GM21717 (cell line): Measurements from ENCODE around the gene TEX50.
"Not testable (repeated sequence)": the region's sequence is repeated elsewhere in the genome, so short reads cannot be mapped to it uniquely, and the experiment has no call there.

Source experiments
- ATAC-seq: cut with Tn5 transposase; IDR thresholded peaks from one replicate; pipeline ENCODE4 v1.9.1; 2021; ENCODE audit warnings: mild to moderate bottlenecking, moderate library complexity; ENCODE audit not compliant: unreplicated experiment

Gene TEX50

DNA sequence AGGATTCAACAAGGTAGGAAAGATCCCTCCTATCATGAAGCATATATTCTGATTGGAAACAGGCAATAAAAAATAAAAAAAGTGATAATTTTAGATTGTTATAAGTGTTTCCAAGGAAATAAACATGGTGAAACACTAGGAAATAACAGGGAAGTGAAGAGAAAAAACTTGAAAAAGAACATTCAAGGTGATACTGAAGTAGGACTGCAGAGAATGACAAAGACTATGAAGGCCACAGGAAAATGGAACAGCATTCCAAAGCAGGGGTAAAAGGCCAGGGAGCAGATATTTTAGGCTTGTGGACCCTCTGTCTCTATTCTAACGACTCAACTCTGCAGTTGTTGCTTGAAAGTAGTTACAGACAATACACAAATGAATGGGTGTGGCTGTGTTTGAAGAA is 26.6 kb downstream of the TEX50 start:
- no peak for ATAC-seq

DNA sequence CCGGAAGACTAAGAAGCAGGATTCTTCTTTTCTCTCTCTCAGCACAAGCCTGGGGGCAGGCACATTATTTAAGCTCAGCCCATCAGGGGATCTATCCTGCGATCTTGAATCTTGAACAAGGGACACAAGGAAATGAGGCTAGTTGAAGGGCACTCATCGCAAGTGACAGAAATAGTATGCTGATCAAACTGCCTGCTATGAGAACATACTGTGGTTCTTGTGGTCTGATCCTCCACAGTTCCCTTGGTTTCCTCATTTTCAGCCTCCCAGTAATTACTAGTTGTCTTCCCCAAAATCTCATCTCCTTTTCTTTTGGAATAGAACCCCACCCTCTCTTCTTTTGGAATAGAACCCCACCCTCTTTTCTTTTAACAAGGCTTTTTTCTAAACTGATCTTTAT is 28.0 kb downstream of the TEX50 start:
- no peak for ATAC-seq

GRCh38 chr1:173666646-173667045 is 31.5 kb downstream of the TEX50 start:
- no peak for ATAC-seq

- ATAC-seq = no peak
These were observed 34.4 kb downstream of the TEX50 start, which contains the start of gene ANKRD45 for GRCh38 chr1:173669491-173669941. ANKRD45 (minus strand) TSS chr1:173669851; CDS start chr1:173659418, 10,433 bp downstream.

- ATAC-seq = not testable (repeated sequence)
These were observed 39.4 kb downstream of the TEX50 start for GRCh38 chr1:173674496-173674895.

DNA sequence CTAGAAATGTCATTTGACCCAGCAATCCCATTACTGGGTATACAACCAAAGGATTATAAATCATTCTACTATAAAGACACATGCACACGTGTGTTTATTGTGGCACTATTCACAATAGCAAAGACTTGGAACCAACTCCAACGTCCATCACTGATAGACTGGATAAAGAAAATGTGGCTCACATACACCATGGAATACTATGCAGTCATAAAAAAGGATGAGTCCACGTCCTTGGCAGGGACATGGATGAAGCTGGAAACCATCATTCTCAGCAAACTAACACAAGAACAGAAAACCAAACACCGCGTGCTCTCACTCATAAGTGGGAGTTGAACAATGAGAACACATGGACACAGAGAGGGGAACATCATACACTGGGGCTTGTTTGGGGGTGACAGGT is 45.0 kb downstream of the TEX50 start:
- not testable (repeated sequence) for ATAC-seq

GRCh38 chr1:173682184-173682583 is 47.0 kb downstream of the TEX50 start:
- no peak for ATAC-seq

DNA sequence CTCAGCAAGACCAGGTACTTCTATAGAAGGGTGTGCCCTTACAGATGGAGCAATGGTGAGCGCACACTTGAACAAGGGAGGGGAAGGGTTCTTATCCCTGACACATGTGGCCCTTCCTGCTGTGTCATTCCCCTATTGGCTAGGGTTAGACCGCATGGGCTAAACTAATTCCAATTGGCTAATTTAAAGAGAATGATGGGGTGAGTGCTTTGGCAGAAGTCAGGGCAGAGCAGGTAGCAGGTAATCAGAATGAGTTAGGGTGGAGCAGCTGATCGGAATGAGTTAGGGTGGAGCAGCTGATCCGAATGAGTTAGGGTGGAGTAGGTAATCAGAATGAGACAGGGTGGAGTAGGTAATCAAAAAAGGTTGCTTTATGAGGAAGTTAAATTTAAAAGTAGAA is 48.7 kb downstream of the TEX50 start:
- ATAC-seq = not testable (repeated sequence)

GRCh38 chr1:173685121-173685520 is 50.0 kb downstream of the TEX50 start:
- ATAC-seq = not testable (repeated sequence)
